Stimulated activated CD4-positive, alpha-beta T cell treated with anti-CD3 and anti-CD28 coated beads, Interleukin-2, amount 100 ng/mL, for 24 hours (primary cell): Measurements from ENCODE around the gene ZGRF1.
"Not testable (repeated sequence)": the region's sequence is repeated elsewhere in the genome, so short reads cannot be mapped to it uniquely, and the experiment has no call there.

Source experiments
- DNase-seq, 2 donors: peaks; one replicate each; pipeline ENCODE4 v3.0.0-alpha.2; 2020

Gene ZGRF1

DNA sequence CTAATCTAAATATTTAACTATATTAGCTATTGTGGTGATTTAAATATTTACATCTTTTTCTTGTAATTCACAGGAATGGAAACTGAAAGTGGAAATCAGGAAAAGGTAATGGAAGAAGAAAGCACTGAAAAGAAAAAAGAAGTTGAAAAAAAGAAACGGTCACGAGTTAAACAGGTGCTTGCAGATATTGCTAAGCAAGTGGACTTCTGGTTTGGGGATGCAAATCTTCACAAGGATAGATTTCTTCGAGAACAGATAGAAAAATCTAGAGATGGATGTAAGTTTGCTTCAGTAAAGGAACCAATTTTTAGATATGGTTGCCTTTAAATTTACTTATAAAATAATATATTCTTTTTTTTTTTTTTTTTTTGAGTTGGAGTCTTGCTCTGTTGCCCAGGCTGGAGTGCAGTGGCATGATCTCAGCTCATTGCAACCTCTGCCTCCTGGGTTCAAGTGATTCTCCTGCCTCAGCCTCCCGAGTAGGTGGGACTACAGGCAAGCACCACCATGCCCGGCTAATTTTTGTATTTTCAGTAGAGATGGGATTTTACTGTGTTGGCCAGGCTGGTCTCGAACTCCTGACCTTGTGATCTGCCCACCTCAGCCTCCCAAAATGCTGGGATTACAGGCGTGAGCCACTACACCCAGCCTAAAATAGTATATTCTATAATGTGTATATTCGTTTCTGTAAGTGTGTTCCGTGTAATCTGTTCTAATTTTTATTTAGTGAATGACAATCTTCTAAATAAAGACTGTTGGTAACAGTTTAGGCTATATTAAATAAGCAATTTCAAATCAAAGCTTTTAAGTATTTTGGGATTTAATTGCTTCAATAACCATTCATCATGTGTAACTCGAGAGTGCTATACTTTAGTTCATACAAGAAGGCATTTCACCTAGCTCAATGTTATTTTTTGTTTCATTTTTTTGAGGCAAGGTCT, 8.2 kb upstream of the ZGRF1 start:
- not testable (repeated sequence) for DNase-seq

DNA sequence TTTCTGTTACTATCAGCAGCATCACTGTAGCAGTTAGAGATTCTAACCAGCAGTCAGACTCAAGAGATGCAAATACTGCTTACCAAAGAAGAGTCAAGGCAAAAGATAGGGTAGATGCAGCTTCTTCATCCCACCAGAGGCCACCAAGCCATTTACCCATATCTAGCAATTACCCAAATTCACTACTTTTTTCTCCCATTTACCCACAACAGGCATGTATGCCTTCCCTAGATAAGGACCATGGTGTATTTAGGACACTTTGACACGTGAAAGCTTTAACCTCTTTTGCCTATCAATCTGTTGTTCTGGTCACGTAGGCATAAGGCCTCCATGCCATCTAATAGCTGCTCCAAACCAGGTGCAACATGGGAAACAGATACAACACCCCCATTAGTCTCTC, 5.8 kb upstream of the ZGRF1 start:
- DNase-seq, result no peak

GRCh38 chr4:112637552-112637866, 800 bp upstream of the ZGRF1 start:
- no peak for DNase-seq

DNA sequence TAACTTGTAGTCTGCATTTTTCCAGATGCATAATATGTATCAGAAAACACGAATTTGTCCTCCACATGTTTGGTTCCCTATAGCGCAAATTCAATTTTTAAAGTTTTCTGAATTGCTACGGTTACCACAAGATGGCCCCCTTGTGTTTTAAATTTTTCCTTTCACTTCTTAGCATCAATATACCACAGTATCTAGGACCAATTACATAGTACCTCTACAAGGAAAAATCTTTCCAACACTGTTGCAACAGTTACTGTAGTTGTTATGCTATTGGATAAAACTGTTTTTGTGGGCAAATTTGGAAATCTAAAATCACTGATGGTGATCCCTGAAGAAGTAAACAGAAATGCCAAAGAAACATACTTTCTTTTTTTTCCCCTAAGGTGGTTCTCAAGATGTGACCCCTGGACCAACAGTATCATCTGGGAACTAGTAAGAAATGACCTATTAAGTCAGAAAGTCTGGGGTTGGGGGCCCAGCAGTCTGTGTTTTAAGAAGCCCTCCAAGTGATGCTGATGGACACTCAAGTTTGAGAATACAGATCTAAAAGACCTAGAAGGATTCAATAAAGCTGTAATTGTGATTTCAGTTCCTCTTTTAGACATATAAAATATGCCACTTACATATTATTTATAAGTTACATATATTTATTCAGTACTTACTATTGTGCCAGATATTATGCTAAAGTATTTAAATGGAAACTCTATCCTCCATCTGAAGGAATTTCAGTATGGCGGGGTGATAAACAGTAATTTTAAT, 3.1 kb downstream of the ZGRF1 start:
- DNase-seq, result no peak

- DNase-seq, result no peak
Measured at GRCh38 chr4:112626228-112626627, 10.5 kb downstream of the ZGRF1 start.

DNA sequence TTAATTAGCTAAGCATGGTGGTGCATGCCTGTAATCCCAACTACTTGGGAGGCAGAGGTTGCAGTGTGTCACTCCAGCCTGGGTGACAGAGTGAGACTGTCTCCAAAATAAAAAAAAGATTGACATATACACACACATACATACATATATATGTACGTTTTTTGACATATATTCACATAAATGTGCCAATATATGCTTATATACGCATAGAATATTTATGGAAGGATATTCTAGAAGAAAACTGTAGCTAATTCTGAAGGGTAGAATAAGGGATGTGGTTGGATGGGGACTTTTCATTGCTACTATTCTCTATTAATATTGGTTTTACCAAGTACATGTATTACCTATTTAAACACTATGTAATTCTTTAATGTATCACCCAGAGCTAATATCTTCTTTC, 19.7 kb downstream of the ZGRF1 start:
- no peak for DNase-seq

GRCh38 chr4:112612814-112613213, 23.9 kb downstream of the ZGRF1 start:
- not testable (repeated sequence) for DNase-seq

DNA sequence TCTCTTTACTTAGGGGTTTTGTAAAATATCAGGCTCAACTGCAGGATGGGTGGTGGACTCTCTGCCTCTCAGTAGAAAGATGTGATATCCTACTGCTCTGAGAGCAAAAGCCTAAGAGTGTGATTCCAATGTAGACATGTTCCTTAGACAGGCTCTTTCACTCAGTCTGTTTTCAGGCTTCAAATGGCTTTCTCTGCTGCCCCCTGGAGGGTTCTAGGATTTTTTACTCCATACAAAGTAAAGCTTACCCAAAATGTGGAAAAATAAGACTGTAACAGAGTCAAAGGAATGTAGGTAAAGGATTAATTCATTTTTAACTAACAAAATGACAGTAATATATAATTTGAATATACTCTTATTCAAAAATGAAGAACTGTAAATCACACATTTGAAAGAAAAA, 32.1 kb downstream of the ZGRF1 start:
- DNase-seq, result peak; percentile 4 to 45

DNA sequence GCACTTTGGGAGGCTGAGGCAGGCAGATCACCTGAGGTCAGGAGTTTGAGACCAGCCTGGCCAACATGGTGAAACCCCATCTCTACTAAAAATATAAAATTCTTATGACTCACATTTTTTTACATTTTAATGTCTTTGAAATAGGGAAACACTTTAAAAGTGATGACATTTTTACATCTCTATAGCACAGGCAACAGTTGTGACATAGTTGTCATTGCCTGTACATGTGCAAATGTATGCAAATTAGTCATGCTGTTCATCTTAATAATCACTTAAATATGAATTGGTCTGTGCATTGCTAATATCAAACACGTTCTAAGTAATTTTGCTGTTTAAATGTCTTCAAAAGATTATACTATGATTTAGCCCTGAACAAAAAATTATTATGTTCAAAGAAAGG, 41.7 kb downstream of the ZGRF1 start:
- DNase-seq, result no peak

DNA sequence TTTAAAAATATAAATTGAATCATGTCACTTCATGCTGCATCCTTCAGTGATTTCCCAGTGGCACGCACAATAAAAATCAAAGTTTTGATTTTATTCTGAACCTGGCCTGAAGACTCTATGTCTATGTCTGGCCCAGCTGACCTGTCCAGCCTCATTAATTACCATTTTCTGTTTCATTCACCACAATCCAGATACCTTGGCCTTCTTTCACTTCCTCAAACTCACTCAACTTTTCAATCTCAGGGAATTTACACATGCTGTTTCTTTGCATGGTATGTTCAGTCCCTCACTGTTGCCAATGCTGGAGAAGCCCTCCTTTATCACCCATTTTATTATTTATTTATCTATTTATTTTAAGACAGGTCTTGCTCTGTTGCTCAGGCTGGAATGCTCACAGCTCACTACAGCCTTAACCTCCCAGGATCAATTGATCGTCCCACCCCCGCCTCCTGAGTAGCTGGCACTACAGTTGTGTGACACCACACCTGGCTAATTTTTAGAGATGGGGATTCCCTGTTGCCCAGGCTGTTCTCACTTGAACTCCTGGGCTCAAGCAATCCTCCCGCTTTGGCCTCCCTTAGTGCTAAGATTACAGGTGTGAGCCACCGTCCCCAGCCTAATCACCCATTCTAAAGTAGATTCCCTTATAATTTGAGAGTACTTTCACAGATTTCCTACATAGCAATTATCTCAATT, 43.1 kb downstream of the ZGRF1 start:
- no peak for DNase-seq

DNA sequence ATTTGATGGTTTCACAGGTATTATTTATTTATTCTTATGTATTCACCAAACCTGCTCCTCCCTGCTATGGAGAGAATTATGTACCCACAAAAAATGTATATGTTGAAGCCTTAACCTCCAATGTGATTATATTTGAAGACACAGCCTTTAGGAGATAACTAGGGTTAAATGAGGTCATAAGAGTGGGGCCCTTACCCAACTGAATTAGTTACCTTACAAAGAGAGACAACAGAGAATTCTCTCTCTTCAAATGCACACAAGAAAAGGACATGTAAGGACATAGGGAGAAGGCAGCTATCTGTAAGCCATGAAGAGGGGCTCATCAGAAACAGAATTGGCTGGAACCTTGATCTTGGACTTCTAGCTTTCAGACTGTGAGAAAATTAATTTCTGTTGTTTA, 44.0 kb downstream of the ZGRF1 start:
- DNase-seq, result no peak

GRCh38 chr4:112591593-112591992, 45.1 kb downstream of the ZGRF1 start:
- no peak for DNase-seq

- DNase-seq, result no peak
Measured at GRCh38 chr4:112589206-112589605, 47.5 kb downstream of the ZGRF1 start.

GRCh38 chr4:112585977-112586736, 50.6 kb downstream of the ZGRF1 start:
- DNase-seq, result no peak

DNA sequence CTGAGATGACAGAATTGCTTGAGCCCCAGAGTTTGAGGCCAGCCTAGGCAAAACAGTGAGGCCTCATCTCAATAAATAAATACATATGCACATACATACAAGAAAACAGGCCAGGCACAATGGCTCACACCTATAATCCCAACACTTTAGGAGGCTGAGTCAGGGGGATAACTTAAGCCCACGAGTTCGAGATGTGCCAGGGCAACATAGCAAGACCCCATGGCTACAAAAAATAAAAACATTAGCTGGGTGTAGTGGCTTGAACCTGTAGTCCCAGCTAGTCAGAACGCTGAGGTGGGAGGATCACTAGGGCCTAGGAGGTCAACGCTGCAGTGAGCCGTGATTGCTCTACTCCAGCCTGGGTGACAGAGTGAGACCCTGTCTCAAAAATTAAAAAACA, 69.2 kb downstream of the ZGRF1 start:
- DNase-seq, result no peak

DNA sequence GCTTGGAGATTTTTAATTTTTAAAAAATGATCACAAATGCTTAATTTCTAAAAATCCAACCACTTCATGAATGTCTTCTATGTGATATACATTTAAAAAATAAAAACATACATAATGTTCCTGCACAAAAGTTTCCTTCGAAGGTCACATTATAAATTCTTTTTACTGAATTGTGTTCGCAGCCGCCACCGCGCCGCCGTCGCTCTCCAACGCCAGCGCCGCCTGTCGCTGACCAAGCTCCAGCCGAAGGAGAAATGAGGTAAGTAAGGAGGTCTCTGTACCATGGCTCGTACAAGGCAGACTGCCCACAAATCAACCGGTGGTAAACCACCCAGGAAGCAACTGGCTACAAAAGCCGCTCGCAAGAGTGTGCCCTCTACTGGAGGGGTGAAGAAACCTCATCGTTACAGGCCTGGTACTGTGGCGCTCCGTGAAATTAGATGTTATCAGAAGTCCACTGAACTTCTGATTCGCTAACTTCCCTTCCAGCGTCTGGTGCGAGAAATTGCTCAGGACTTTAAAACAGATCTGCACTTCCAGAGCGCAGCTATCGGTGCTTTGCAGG, 71.9 kb downstream of the ZGRF1 start:
- no peak for DNase-seq

GRCh38 chr4:112563431-112564200, 73.1 kb downstream of the ZGRF1 start:
- no peak for DNase-seq

GRCh38 chr4:112562254-112562879, 74.3 kb downstream of the ZGRF1 start:
- no peak for DNase-seq

- DNase-seq, result no peak
Measured at GRCh38 chr4:112560084-112560483, 76.6 kb downstream of the ZGRF1 start.

- no peak for DNase-seq
Measured at GRCh38 chr4:112559053-112559452, 77.7 kb downstream of the ZGRF1 start.
